IPS-20b (cell line): ENCODE results near the gene HNRNPU.

Experiments
- H3K27ac ChIP-seq: one replicate; pipeline ENCODE4 v1.5.1; 2013; ENCODE audit warnings: low read length
- H3K27me3 ChIP-seq: 2 replicates; pipeline ENCODE4 v1.6.1; 2013; ENCODE audit warnings: mild to moderate bottlenecking, low read length, inconsistent platforms; ENCODE audit not compliant: insufficient read depth
- H3K36me3 ChIP-seq: 2 replicates; pipeline ENCODE4 v1.6.1; 2013; ENCODE audit warnings: low read depth, mild to moderate bottlenecking, inconsistent platforms, low read length, moderate library complexity; ENCODE audit not compliant: insufficient read depth
- H3K4me1 ChIP-seq: 2 replicates; pipeline ENCODE4 v1.6.1; 2013; ENCODE audit warnings: mild to moderate bottlenecking, control low read depth, inconsistent platforms, low read length, moderate library complexity; ENCODE audit not compliant: insufficient read depth
- H3K4me3 ChIP-seq: 2 replicates; pipeline ENCODE4 v1.5.1; 2013; ENCODE audit warnings: mild to moderate bottlenecking, low read length, inconsistent platforms
- H3K9ac ChIP-seq: 2 replicates; pipeline ENCODE4 v1.6.1; 2013; ENCODE audit warnings: low read depth, mild to moderate bottlenecking, inconsistent platforms, low read length, moderate library complexity
- H3K9me3 ChIP-seq: 2 replicates; pipeline ENCODE4 v1.6.1; 2013; ENCODE audit warnings: mild to moderate bottlenecking, low read depth, low read length, inconsistent platforms; ENCODE audit not compliant: insufficient read depth

HNRNPU gene

GRCh38 chr1:244874974-244875579 lies 10.7 kb upstream of the HNRNPU start:
- H3K9me3 ChIP-seq, result no peaks in the 10 kb centered on the region
- no peaks in the 10 kb centered on the region for H3K36me3 ChIP-seq
- no peak overlapping the region for H3K9ac ChIP-seq

GRCh38 chr1:244869950-244870349 lies 5.6 kb upstream of the HNRNPU start:
- Histone ChIP-seq H3K27me3 (no peaks in the 10 kb centered on the region), H3K4me1 (peaks cover 12% of the 10 kb centered on the region; the same call in 1 of the 2 replicates), H3K4me3 (no peak overlapping the region), H3K36me3 (no peaks in the 10 kb centered on the region), H3K27ac (no peak overlapping the region), H3K9ac (no peak overlapping the region), H3K9me3 (no peaks in the 10 kb centered on the region)

More at GRCh38 chr1:244874974-244875579, 10.7 kb upstream of the HNRNPU start:
- Histone ChIP-seq H3K27ac (no peak overlapping the region), H3K4me3 (peak overlapping the region; percentile 5; the same call in 1 of the 2 replicates), H3K27me3 (no peaks in the 10 kb centered on the region), H3K4me1 (peaks cover 12% of the 10 kb centered on the region; the same call in 1 of the 2 replicates)

GRCh38 chr1:244869364-244869827 lies 5.1 kb upstream of the HNRNPU start:
- peaks cover 10% of the 10 kb centered on the region; the same call in 1 of the 2 replicates for H3K4me1 ChIP-seq
- H3K9ac ChIP-seq, result no peak overlapping the region
- no peaks in the 10 kb centered on the region for H3K9me3 ChIP-seq
- H3K27me3 ChIP-seq, result no peaks in the 10 kb centered on the region
- H3K4me3 ChIP-seq, result no peak overlapping the region
- H3K36me3 ChIP-seq, result no peaks in the 10 kb centered on the region
- H3K27ac ChIP-seq, result no peak overlapping the region

GRCh38 chr1:244868484-244869363 lies 4.4 kb upstream of the HNRNPU start:
- H3K9ac ChIP-seq, result no peak overlapping the region
- no peaks in the 10 kb centered on the region for H3K27me3 ChIP-seq
- H3K27ac ChIP-seq, result no peak overlapping the region
- no peaks in the 10 kb centered on the region for H3K9me3 ChIP-seq
- H3K4me1 ChIP-seq, result peaks cover 10% of the 10 kb centered on the region; the same call in 1 of the 2 replicates
- H3K36me3 ChIP-seq, result 0 out of 2 replicates have a peak, but pooled peaks cover 3% of the 10 kb centered on the region
- H3K4me3 ChIP-seq, result no peak overlapping the region

GRCh38 chr1:244866355-244866754 lies 2.0 kb upstream of the HNRNPU start:
- H3K9me3 ChIP-seq, result no peaks in the 10 kb centered on the region
- H3K4me3 ChIP-seq, result no peak overlapping the region
- no peak overlapping the region for H3K27ac ChIP-seq
- H3K27me3 ChIP-seq, result no peaks in the 10 kb centered on the region
- no peak overlapping the region for H3K9ac ChIP-seq
- peaks cover 10% of the 10 kb centered on the region; the same call in 1 of the 2 replicates for H3K4me1 ChIP-seq
- peaks cover 20% of the 10 kb centered on the region for H3K36me3 ChIP-seq

- H3K36me3 ChIP-seq, result peaks cover 25% of the 10 kb centered on the region
- no peaks in the 10 kb centered on the region for H3K9me3 ChIP-seq
- H3K4me3 ChIP-seq, result peak overlapping the region; percentile 81; the same call in 1 of the 2 replicates
- peak overlapping the region; percentile 95; the same call in 1 of the 2 replicates for H3K9ac ChIP-seq
- H3K4me1 ChIP-seq, result peaks cover 13% of the 10 kb centered on the region; the same call in 1 of the 2 replicates
- peak overlapping the region; percentile 97 for H3K27ac ChIP-seq
- no peaks in the 10 kb centered on the region for H3K27me3 ChIP-seq
Measured at GRCh38 chr1:244865820-244866219, 1.5 kb upstream of the HNRNPU start.

- peaks cover 33% of the 10 kb centered on the region for H3K36me3 ChIP-seq
- H3K9me3 ChIP-seq, result no peaks in the 10 kb centered on the region
- H3K27me3 ChIP-seq, result no peaks in the 10 kb centered on the region
- H3K9ac ChIP-seq, result peak overlapping the region; percentile 95
- H3K4me3 ChIP-seq, result peak overlapping the region; percentile 81
- H3K4me1 ChIP-seq, result peaks cover 19% of the 10 kb centered on the region; the same call in 1 of the 2 replicates
- peak overlapping the region; percentile 97 for H3K27ac ChIP-seq
Measured at GRCh38 chr1:244865028-244865371, 657 bp upstream of the HNRNPU start.

GRCh38 chr1:244863491-244864252 lies 671 bp downstream of the HNRNPU start:
- Histone ChIP-seq H3K4me1 (peaks cover 19% of the 10 kb centered on the region; the same call in 1 of the 2 replicates), H3K36me3 (peaks cover 47% of the 10 kb centered on the region), H3K27me3 (no peaks in the 10 kb centered on the region)

GRCh38 chr1:244862699-244863490 lies 1.4 kb downstream of the HNRNPU start:
- no peaks in the 10 kb centered on the region for H3K9me3 ChIP-seq
- H3K4me3 ChIP-seq, result peak overlapping the region; percentile 100
- peaks cover 55% of the 10 kb centered on the region for H3K36me3 ChIP-seq
- H3K9ac ChIP-seq, result peak overlapping the region; percentile 100
- peaks cover 19% of the 10 kb centered on the region; the same call in 1 of the 2 replicates for H3K4me1 ChIP-seq
- H3K27me3 ChIP-seq, result no peaks in the 10 kb centered on the region
- H3K27ac ChIP-seq, result peak overlapping the region; percentile 98

More at GRCh38 chr1:244863491-244864252, 671 bp downstream of the HNRNPU start:
- peak overlapping the region; percentile 81 for H3K4me3 ChIP-seq
- peak overlapping the region; percentile 95 for H3K9ac ChIP-seq
- H3K9me3 ChIP-seq, result no peaks in the 10 kb centered on the region
- H3K27ac ChIP-seq, result peak overlapping the region; percentile 98

GRCh38 chr1:244862354-244862698 lies 2.0 kb downstream of the HNRNPU start:
- Histone ChIP-seq H3K27me3 (no peaks in the 10 kb centered on the region), H3K36me3 (peaks cover 60% of the 10 kb centered on the region), H3K9me3 (no peaks in the 10 kb centered on the region), H3K27ac (peak overlapping the region; percentile 54), H3K4me1 (peaks cover 19% of the 10 kb centered on the region; the same call in 1 of the 2 replicates), H3K9ac (peak overlapping the region; percentile 100), H3K4me3 (peak overlapping the region; percentile 100)
